Testis (tissue), 2 donors: ENCODE data around the gene PDE4B.

Experiments
- POLR2A ChIP-seq: fragments of 450-650 bp; IDR thresholded peaks from one replicate; pipeline ENCODE4 v1.6.1; 2017; ENCODE audit warnings: antibody characterized with exemption, mild to moderate bottlenecking, moderate library complexity
- TF ChIP-seq, protein P1 (sequence below), 3 experiments: fragments of 450-650 bp in 2 of 3; fragments of 200-600 bp in 1 of 3; sonication (generic) in 1 of 3; IDR thresholded peaks; one replicate each; pipeline ENCODE4 v1.5.1; 2016 to 2019; ENCODE audit warnings: antibody characterized with exemption in 3 of 3, mild to moderate bottlenecking in 2 of 3, moderate library complexity in 1 of 3

DNA sequence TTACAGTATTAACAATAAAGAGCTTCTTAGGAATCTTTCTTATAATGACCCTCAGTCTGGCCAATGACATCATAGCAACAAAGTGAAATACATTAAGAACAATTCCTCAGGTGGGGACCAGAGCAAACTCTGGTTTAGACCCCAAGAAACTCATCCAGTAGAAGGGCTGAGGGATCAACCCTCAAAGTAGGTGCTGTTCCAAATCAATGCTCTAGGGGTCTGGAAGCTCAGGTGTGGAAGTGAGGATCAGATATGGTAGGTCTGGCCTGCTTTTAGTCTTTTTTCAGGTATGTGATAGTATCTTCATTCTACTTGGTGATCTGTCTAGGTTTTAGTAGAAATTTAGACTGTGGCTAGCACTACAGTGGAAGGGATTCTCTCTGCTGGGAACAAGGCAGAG is 291.7 kb downstream of the PDE4B start:
- TF ChIP-seq POLR2A, result no peak
- TF ChIP-seq, protein P1, sequence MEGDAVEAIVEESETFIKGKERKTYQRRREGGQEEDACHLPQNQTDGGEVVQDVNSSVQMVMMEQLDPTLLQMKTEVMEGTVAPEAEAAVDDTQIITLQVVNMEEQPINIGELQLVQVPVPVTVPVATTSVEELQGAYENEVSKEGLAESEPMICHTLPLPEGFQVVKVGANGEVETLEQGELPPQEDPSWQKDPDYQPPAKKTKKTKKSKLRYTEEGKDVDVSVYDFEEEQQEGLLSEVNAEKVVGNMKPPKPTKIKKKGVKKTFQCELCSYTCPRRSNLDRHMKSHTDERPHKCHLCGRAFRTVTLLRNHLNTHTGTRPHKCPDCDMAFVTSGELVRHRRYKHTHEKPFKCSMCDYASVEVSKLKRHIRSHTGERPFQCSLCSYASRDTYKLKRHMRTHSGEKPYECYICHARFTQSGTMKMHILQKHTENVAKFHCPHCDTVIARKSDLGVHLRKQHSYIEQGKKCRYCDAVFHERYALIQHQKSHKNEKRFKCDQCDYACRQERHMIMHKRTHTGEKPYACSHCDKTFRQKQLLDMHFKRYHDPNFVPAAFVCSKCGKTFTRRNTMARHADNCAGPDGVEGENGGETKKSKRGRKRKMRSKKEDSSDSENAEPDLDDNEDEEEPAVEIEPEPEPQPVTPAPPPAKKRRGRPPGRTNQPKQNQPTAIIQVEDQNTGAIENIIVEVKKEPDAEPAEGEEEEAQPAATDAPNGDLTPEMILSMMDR (IDR thresholded peaks at IDR 0.05), result no peak
